CD4-positive, alpha-beta T cell treated with Interleukin-21 for 1 hour (primary cell): ENCODE measurements around the gene CAMK2G.
"Not testable (repeated sequence)": the region's sequence is repeated elsewhere in the genome, so short reads cannot be mapped to it uniquely, and the experiment has no call there.

Experiments
- DNase-seq: peaks from one replicate; pipeline ENCODE4 v3.0.0-alpha.2; 2020

The CAMK2G gene

DNA sequence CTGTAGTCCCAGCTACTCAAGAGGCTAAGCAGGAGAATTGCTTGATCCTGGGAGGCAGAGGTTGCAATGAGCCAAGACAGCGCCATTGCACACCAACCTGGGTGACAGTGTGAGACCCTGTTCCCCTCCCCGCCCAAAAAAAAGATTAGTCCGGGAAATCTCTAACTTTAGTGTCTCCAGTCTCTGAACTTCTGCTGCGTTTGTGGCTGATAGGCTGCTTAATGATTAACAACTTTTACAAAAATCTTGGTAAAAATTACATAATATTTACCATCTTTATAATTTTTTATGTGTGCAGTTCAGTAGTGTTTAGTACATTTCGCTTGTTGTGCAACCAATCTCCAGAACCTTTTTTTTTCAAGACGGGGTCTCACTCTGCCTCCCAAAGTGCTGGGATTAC is 26.9 kb upstream of the CAMK2G start:
- DNase-seq, result no peak

- DNase-seq, result no peak
Measured at GRCh38 chr10:73900064-73900463, 25.7 kb upstream of the CAMK2G start.

GRCh38 chr10:73899423-73899822 is 25.1 kb upstream of the CAMK2G start:
- DNase-seq, result no peak

- no peak for DNase-seq
Measured at GRCh38 chr10:73898730-73899410, 24.5 kb upstream of the CAMK2G start.

GRCh38 chr10:73897693-73898092 is 23.3 kb upstream of the CAMK2G start:
- DNase-seq, result no peak

- DNase-seq, result not testable (repeated sequence)
Measured at GRCh38 chr10:73895381-73895780, 21.0 kb upstream of the CAMK2G start.

DNA sequence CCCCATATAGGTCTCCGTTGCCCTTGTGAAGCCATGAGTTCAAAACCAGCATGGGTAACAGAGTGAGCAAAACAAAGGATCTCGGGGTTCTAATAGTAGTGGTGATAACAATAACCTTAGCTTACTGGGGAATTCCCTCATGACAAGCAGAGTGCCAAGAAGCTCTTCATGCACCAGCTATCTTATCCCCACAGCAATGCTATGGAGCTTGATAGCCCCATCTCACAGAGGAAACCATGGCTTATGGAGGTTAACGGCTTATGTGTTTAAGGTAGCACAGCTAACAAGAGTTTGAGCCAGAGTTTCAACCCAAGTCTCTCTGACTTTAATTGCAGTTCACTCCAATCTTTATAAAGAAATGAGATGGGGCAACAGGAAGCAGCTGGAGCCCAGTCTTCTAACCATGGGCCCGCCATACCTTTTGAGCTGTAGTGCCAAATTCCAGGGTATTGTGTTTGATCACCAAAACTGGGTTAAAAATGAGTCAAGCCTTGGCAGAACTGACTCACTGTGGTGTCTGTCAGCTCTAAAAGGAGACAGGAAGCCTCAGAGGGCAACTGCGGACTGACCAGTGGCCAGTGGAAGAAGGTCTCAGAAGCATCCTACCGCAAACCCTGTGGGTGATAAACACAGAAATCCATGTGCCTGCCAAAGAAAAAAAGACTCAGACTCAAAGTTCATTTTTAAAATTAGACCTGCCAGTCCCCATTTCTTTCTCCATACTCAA is 20.1 kb upstream of the CAMK2G start:
- DNase-seq, result no peak

- no peak for DNase-seq
Measured at GRCh38 chr10:73893426-73893825, 19.1 kb upstream of the CAMK2G start.

- no peak for DNase-seq
Measured at GRCh38 chr10:73892310-73893030, 18.1 kb upstream of the CAMK2G start.

DNA sequence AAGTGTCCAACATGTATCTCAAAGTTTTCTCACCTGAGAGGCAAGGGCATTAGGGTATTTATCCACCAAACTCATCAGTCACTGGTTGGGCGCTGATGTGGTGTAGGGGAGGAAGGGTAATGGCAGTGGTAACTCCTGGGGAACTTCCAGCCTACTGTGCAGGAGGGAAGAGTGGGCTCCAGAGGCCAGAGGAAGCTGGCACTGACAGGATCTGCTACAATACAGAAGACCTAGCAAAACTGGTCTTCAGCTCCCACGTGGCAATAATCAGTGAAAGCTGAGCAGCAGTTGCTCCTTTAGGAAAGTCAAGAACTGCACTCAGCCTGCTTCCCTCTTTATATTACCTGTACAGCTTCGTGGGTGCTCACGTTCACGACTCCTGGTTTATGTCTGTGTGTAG is 17.2 kb upstream of the CAMK2G start:
- no peak for DNase-seq

DNA sequence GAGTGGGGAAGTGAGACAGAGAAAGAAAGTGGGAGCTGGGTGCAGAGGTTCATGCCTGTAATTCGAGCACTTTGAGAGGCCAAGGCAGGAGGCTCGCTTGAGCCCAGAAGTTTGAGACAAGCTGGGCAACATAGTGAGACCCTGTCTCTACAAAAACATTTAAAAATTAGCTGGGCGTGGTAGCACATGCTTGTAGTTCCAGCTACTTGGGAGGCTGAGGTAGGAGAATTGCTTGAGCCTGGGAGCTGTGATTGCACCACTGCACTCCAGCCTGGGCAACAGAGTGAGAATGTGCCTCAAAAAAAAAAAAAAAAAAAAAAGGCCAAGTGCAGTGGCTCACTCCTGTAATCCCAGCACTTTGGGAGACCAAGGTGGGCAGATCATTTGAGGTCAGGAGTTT is 16.5 kb upstream of the CAMK2G start:
- not testable (repeated sequence) for DNase-seq

GRCh38 chr10:73890261-73890660 is 15.9 kb upstream of the CAMK2G start:
- DNase-seq, result no peak

DNA sequence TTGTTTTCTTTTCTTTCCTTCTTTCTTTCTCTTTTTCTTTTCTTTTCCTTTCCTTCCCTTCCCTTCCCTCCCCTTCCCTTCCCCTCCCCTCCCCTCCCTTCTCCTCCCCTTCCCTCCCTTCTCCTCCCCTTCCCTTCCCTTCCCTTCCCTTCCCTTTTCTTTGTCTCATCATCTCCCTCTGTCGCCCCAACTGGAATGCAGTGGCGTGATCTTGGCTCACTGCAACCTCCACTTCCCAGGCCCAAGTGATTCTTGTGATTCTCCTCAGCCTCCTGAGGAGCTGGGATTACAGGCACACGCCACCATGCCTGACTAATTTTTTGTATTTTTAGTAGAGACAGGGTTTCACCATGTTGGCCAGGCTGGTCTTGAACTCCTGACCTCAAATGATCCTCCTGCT is 15.1 kb upstream of the CAMK2G start:
- DNase-seq, result not testable (repeated sequence)

- peak; percentile 32 for DNase-seq
Measured at GRCh38 chr10:73889014-73889413, 14.7 kb upstream of the CAMK2G start.

DNA sequence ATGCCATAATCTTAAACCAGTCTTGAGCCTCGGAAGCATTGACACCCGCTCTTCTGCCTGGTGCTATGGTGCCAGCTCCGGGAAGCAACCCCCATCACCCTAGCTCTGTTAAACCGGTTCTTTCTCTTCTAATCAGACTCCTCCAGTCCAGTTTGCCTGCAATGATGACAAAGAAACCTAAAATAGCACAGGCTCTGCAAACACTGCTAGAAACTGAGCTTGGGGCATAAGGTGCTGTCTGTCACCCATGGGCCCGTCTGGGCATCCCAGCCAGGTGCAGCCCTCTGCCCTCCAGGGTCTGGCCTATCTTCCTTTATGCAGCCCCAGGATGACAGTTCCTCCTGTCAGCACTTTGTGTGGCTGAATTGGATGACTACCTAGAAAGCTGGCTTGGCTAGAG is 14.2 kb upstream of the CAMK2G start:
- DNase-seq, result no peak

DNA sequence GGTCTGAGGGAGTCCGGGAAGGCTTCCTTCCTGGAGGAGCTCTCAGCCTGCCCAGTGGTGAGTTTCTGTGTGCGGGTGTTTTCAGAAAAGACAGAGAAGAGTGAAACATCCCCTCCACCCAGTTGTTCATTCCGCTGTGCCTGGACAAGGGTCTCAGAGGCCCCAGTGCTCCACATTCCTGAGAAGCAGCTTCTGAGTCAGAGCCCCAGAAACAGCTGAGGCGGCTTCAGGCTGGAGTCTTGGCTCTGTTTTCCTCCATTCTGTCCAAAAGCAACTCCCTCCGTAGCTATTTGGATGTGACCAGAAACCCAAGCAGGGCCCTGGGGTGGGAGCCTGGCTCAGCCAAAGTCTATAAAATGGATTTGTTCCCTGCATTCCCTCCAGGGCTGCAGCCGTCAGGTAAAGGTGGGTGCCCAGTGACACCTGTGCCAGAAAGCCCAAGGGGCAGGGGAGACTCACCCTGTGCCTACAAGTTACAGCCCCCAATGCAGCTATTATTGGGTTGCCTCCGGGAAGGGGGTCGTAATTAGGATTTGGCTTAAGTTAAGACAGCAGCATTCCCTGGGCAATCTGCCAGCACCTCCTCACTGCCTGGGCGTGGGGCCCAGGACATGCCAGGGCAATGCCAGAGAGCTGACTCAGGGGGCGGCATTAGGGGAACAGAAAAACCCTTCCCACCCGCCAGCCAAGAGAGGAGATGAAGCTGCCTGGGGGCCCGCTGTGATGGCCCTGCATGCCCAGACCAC is 13.1 kb upstream of the CAMK2G start:
- no peak for DNase-seq

- no peak for DNase-seq
Measured at GRCh38 chr10:73886661-73887293, 12.4 kb upstream of the CAMK2G start.

DNA sequence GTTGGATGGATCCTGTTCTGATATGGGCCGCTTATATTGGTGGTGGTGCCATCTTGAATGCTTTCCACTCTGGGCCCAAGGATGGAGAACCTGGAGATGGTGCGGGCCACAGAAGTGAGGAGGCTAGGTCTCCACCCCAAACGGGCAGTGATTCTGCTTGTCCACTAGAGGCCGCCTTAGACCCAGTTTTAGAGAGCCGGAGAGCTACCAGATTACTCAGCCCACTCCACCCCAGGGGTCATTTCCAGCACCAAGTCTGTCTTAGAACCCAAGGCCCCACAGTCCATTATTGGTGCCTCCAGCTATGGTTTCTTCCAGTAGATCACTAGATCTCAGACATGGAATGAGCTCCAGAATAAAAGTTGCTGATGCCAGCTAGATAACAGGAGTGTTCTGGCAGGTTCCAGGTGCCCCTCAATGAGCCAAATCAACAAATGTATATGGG is 11.8 kb upstream of the CAMK2G start:
- peak; percentile 80 for DNase-seq

DNA sequence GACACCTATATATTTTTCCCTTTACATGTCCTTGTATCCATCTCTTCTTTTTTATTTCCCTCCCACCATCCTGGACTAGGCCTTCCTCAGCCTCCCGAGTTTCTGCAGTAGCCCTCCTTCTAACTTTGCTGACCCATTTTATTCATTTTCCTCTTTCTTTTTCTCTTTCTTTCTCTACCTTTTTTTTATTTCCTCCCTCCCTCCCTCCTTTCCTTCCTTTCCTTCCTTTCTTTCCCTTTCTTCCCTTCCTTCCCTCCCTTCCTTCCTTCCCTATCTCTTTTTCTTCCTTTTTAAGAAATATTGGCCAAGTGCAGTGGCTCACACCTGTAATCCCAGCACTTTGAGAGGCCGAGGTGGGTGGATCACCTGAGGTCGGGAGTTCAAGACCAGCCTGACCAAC is 9.7 kb upstream of the CAMK2G start:
- DNase-seq, result no peak

- DNase-seq, result no peak
Measured at GRCh38 chr10:73881221-73881919, 7.0 kb upstream of the CAMK2G start.

DNA sequence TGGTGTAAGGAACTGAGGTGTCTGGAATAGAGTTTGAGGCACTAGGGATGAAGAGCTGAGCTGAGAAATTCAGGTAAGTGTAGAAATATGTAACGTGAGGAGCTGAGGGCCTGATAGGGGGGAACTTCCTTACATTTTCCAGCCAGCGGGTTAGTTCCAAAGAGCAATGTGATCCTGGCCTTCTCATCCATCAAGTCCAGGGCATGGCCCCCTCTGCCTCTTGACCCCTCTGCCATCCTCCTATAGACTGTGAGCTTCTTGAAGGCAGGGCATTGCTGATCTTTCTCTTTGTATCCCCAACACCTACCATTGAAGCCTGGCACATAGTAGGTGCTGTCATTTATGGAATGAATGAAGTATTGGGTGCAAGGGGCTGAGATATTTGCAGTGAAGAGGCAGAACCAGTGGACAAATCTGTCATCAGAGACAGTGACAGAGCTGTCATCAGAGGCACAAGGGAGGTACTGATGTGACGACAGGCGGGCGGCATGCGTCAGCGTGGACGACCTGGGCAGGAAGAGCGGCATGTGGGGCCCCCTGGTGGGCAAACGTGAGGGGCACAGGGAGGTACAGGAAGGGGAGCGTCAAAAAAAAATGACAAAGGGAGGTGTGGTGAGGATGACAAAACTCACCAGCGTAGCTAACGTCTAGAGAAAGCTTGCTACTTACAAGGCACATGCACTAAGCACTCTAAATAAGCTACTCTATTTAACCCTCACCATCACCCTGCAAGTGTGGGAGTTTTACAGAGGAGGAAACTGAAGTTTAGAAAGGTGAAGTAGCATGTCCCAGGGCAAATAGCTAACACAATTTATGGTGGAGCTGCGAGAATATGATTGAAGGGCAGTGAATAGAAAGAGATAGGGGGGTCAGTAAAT is 5.2 kb upstream of the CAMK2G start:
- DNase-seq, result peak; percentile 95
